NOMO-1 (cell line): ENCODE measurements around the gene PIAS3.

Source experiments
- DNase-seq, 2 experiments: peaks; one replicate each; lab custom pipeline; 2025; ENCODE audit not compliant: unreplicated experiment in 2 of 2; lab: John Stamatoyannopoulos, UW

Gene PIAS3

GRCh38 chr1:145858901-145859490, at the start of gene PIAS3:
PIAS3 (minus strand) TSS chr1:145859081; CDS start chr1:145858990, 91 bp downstream.
- DNase-seq = peak; percentile 87 to 94

DNA sequence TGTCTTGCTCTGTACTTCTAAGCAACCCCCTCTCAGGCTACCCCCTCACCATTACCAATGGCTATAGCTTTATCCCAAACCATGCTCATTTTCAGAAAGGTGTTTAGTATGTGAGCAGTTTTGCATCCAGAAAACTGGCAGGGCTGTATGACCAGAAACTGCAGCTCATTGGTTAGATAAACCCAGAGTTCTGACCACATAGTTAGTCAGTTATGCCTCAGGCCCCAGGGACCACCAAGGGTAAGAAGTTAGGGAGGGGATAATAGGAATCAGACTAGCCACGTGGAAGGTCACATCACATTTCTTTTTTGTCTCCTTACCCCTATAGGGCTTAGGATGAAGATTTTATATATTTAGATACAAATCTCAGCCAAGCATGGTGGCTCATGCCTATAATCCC, 49.8 kb upstream of the PIAS3 start:
- DNase-seq = no peak

DNA sequence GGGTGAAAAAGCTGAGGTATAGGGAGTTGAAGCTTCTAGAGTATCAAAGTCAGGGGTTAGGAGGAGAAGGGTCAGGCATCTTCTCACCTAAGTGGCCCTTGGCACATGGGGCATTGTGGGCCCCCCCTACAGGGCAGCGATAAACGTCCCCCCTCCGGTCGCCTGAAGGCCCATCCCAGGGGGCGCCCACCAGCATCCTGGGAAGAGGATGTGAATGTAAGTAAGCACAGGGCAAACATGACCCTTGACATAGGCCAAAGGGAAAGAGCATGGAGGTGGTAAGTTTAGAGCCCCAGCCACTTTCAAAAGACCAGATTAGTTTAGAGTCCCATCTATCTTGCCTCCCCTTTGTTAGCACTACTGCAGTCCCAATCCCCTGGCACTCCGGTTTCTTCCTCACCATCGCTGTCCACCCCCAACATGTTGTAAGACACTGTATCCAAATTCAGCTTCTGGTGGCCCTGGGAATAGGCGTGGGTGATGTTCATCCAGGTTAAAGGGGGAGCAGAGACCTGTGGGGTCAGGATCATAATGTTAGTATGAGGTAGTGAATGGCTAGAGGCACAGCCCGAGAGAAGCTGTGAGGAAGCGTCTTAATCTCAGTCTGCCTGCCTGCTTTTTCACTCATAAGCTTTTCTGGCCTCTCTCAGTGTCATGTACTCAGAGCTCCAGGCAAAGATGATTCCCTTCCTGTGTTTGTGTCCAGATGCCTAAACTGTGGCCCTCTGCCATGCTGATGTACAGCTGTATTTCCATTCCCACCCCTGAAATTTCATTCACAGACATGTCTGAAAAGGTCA, 48.3 kb upstream of the PIAS3 start:
- DNase-seq = no peak

GRCh38 chr1:145901312-145902021, 42.6 kb upstream of the PIAS3 start:
- no peak for DNase-seq

DNA sequence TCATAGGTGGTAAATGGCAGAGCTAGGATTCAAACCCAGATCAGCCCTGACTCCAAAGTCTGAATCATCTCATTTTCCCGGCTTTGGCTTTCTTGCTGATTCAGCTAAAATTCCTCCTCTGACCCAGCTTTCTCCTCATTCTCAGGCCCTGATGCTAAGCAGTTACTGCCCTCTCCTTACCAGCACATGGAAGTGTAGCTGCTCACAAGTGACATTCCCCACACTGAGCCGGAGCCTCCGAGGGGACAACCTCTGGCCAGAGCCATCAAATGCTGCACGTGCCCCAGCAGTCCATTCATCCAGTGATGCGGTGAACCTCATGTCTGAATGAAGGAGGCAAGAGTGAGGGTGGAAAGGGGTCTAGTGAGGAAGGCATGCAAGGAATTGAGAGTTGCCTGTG, 39.9 kb upstream of the PIAS3 start:
- DNase-seq = no peak

DNA sequence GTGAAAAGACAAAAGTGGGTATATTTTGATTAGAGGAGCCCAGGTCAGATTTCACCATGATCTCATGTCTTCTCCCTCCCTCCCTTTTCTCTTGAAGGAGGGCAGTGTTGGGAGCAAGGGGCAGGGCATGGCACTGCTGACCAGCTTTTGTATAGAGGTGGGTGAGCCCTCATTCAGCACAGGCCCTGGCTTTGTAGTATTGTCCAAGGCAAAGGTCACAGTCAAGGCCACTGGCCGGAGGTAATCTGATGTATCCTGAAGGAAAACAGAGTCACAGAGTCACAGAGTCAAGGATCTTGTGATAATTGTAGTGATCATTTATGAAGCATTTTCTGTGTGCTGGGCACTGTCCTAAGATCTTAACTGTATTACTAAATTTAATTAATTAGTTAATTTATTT, 39.1 kb upstream of the PIAS3 start:
- no peak for DNase-seq

GRCh38 chr1:145895471-145895870, 36.6 kb upstream of the PIAS3 start:
- DNase-seq = no peak

- DNase-seq = no peak
Observed at GRCh38 chr1:145893306-145894055, 34.6 kb upstream of the PIAS3 start.

DNA sequence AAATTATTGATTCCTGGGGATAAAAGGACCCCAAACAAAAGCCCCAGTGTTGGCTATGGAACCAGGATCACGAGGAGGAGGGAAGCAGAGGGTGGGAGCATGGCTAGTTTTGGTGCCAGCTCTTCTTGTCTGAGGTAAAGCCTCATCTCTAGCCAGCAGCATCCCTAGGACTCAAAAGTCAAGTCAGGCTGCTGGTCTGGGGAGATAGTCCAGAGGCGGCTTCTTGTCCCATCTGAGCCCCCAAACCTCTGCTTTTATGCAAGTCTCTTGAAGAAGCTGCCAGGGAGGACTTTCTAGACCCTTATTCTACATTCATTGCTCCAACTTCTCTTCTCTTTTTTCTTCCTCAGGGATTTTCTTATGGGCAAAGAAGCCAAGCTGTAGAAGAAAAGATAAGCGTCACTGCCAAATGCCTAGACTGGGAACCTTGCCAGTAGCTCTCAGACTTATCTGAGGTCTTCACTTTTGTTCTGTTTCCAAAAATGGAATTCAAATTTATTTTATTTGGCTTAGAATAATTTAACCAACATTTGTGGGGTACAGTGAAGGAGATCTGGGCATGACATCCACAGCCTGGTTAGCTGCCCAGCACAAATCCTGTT, 33.7 kb upstream of the PIAS3 start:
- no peak for DNase-seq

DNA sequence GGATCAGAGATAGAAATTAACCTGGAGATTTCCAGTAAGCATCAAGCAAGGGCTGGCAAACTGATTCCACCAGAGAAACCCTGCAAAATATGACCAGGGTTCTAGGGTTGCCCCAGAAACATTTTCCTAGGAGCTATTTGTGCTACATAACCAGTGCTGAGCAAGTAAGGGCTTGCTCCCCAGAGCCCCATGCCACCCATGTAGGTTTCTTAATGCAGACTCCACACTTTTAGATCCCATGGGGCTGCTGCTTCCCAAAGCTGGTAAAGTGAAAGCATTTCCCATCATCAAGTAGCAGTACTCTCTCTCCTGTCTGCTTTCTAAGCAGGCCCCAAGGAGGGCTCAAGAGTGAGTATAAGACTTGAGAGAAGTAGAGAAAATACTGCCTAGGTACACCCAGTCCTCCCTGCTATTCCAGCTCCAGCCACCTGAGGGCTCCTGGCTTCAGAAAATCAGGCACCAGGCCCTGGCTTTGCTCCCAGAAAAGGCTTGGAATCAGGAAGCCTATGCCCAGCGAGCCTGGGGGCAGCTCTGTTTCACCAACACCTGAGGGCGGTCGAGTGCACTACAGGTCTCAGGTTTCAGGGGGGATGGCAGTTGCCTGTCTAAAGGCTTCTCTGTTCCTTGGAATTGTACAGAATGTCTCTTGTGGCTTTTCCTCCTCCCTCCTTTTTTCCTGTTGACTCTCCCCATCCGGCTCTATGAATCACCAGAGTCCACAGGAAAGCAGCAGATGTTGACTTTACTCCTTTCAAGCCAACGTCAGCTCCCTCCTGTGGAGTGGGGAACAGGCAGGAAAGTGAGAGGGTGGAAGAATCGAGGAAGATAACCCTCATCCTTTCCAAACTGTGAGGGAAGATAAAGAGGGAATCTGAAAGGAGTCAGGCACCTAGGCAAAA, 33.0 kb upstream of the PIAS3 start:
- peak in 1 of 2 experiments; percentile 19 for DNase-seq

- no peak for DNase-seq
Observed at GRCh38 chr1:145891143-145891542, 32.3 kb upstream of the PIAS3 start.

DNA sequence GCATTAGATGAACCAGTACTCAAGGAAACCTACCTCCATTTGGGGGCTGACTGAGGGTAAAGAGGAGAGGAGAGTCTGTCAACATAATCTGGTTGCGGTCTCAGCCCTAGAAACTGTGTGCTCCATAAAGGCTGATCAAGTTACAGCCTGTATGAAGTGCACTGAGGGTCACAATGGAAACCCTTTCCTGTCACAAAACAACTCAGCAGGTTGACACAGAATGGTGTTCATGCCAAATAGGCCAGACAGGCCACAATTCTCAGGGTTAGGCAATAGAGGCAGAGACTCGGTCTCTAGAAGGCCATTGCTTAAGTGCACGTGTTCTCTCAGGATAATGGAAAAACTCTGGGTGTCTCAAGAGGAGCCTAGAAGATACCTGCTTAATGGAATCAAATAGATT, 30.8 kb upstream of the PIAS3 start:
- DNase-seq = no peak

- no peak for DNase-seq
Observed at GRCh38 chr1:145887631-145888030, 28.8 kb upstream of the PIAS3 start.

DNA sequence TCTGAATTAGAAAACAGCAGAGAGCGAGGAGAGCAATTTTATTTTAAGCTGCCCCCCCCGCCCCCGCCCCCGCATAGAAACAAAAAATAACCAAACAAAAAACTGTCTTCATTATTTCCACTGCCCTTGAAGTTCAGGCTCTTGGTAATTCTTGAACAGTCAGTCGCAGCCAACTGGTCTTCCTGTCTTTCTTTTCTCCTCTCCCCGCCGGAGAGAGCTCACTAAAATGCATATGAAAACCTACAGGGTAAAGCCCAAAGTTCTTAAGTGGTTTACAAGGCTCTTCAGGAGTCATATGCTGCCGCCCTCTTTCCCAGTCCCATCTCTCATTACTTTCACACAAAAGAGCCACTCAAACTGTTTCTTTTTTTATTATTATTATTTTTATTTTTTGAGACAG, 27.9 kb upstream of the PIAS3 start:
- no peak for DNase-seq

DNA sequence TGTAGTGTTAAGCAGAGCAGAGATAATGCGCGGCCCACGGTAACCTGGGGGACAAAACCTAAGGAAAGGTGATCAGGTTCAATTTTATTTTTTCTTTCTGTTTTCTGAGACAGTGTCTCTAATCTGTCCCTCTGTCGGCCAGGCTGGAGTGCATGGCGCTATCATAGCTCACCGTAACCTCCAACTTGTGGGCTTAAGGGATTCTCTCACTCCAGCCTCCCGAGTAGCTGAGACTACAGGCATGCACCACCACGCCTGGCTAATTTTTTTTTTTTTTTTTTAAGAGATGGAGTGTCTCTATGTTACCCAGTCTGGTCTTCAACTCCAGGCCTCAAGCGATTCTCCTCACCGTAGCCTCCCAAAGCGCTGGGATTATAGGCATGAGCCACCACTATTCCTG, 27.5 kb upstream of the PIAS3 start:
- no peak for DNase-seq

DNA sequence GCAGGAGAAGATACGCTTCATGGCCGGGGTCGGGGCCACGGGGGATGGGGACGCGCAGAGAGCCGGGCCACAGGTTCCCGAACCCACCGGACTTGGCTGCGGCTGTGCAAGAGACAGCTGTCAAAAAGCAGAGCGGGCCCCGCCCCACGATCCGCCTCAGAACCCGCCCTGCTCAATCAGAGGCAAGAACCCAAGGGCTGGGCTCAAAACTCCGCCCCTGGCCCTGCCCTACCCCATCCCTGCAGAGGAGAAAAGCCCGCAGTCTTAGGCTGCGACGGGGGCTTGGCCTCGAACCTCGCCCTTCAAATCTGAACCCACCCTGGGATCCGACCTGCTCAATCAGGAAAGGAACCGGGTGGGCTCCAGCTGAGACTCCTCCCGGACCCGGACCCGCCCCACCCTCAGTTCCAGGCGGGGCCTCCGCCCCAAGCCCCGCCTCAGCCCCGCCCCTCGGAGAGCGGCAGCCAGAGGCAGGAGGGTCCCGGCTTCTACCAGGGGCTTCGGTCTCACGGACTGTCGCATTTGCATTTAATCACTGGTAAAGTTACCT, 26.9 kb upstream of the PIAS3 start, which contains the start of gene ANKRD35:
Gene ANKRD35, minus strand, starts transcription at position 129 of the 550 bp plus-strand sequence. Its CDS starts 108 bp downstream, at position 21.
- peak; percentile 65 to 76 for DNase-seq

DNA sequence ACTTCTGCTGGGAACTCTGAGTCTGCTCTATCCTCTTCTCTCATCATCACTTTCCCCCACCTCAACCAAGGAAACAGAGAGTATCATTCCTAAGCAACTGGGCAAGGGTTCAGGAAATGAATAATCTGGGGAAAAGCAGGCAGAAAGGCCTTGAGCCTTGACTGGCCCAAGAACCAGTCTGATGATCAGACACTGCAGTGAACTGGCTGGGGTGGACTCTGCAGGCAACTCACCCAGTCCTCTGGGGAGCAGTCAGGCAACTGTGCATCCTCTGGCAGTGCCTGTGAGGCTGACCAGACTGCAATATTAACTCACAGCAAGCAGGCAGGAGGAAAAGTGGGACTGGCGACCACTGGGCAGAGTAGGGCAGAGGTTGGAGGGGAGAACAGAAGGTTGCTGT, 25.8 kb upstream of the PIAS3 start:
- no peak for DNase-seq

- DNase-seq = peak; percentile 3 to 8
Observed at GRCh38 chr1:145879775-145880174, 20.9 kb upstream of the PIAS3 start.

- no peak for DNase-seq
Observed at GRCh38 chr1:145878724-145879123, 19.8 kb upstream of the PIAS3 start.
